Thyroid gland (tissue), 4 donors: Measurements from ENCODE around the gene RFTN1. TPM values are rescaled to one million over a fixed set of nuclear protein-coding genes. Genes with fewer than 3 reads are reported as not detected.

Experiments used
- DNase-seq, 2 donors: peaks; one replicate each; pipeline ENCODE4 v3.0.0-alpha.2; 2019
- H3K27ac ChIP-seq, 3 donors: fragments of 200-600 bp; sonication (generic); 1 replicate in 2 of 3; 2 replicates in 1 of 3; pipeline ENCODE4 v1.5.1; 2016 to 2019; ENCODE audit warnings: mild to moderate bottlenecking in 1 of 3, moderate library complexity in 1 of 3
- H3K27me3 ChIP-seq: fragments of 200-600 bp; sonication (generic); one replicate; pipeline ENCODE4 v1.5.1; 2019
- H3K36me3 ChIP-seq, 2 donors: fragments of 200-600 bp; sonication (generic); one replicate each; pipeline ENCODE4 v1.5.1; 2016 to 2019
- H3K4me1 ChIP-seq, 2 donors: fragments of 200-600 bp; sonication (generic); one replicate each; pipeline ENCODE4 v1.5.1; 2017 to 2019
- H3K4me3 ChIP-seq, 3 donors: fragments of 200-600 bp; sonication (generic); replicated peaks in 1 of 3; 1 replicate in 2 of 3; 2 replicates in 1 of 3; pipeline ENCODE4 v1.5.1; 2016; ENCODE audit warnings: mild to moderate bottlenecking in 1 of 3
- H3K9me3 ChIP-seq: fragments of 200-600 bp; sonication (generic); one replicate; pipeline ENCODE4 v1.5.1; 2017
- POLR2A ChIP-seq, 2 donors: fragments of 450-650 bp; IDR thresholded peaks; one replicate each; pipeline ENCODE4 v1.6.1; 2017; ENCODE audit warnings: antibody characterized with exemption in 2 of 2, mild to moderate bottlenecking in 2 of 2, moderate library complexity in 1 of 2
- WGBS, 2 donors: methylation state at CpG; one replicate each; pipeline ENCODE4 v1.1.5; 2017; 5-methylcytosine and 5-hydroxymethylcytosine counted together
- intact Hi-C: fragments of 100-400 bp; cut with DNase I; formaldehyde crosslinking; loops from one replicate; pipeline ENCODE4 v1.15.1; 2023
- total RNA-seq, 4 donors: library from RNA; depleted of rRNA; stranded (reverse); fragments of >200 nt; gene quantifications; one replicate each; pipeline ENCODE4 v1.2.3, GENCODE V29; 2016
- TF ChIP-seq, protein P1 (sequence below), 6 experiments: fragments of 200-600 bp in 3 of 6; fragments of 450-650 bp in 3 of 6; sonication (generic) in 3 of 6; IDR thresholded peaks; one replicate each; pipeline ENCODE4 v1.5.1; 2016 to 2019; ENCODE audit warnings: antibody characterized with exemption in 6 of 6, mild to moderate bottlenecking in 2 of 6, inconsistent platforms in 1 of 6, moderate library complexity in 1 of 6

RFTN1 gene
- total RNA-seq, 4 donors from 2014 or later: 110 to 239 (median 153) TPM

DNA sequence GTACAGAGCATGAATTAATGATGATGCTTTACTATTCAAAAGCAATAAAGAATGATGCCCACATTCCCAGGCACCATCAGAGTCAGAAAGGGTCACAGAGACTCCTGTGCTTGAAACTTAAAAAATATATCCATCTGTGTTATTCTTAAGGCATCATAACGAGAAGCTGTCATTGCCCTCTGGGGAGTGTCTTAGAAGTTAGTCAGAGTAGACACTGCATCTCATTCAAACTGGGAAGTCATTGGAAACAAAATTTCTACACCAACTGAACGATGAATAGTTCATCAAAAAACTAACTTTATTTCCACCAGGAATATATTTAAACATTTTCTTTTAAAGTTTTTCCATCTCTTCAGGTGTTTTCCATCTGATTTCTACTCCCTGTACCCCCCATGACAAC is 122.9 kb downstream of the RFTN1 start:
- Histone ChIP-seq H3K36me3 (no peaks in the 10 kb centered on the region), H3K4me1 (peaks cover 3 to 19% of the 10 kb centered on the region in 2 donors), H3K27ac (no peak overlapping the region), H3K27me3 (no peaks in the 10 kb centered on the region), H3K4me3 (no peak overlapping the region), H3K9me3 (no peaks in the 10 kb centered on the region)
- WGBS, 2 donors: 82 to 83% methylated on average over 2 of the region's 2 CpGs
- DNase-seq: no peak
- intact Hi-C loops: no loop called here
- TF ChIP-seq, protein P1, sequence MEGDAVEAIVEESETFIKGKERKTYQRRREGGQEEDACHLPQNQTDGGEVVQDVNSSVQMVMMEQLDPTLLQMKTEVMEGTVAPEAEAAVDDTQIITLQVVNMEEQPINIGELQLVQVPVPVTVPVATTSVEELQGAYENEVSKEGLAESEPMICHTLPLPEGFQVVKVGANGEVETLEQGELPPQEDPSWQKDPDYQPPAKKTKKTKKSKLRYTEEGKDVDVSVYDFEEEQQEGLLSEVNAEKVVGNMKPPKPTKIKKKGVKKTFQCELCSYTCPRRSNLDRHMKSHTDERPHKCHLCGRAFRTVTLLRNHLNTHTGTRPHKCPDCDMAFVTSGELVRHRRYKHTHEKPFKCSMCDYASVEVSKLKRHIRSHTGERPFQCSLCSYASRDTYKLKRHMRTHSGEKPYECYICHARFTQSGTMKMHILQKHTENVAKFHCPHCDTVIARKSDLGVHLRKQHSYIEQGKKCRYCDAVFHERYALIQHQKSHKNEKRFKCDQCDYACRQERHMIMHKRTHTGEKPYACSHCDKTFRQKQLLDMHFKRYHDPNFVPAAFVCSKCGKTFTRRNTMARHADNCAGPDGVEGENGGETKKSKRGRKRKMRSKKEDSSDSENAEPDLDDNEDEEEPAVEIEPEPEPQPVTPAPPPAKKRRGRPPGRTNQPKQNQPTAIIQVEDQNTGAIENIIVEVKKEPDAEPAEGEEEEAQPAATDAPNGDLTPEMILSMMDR (IDR thresholded peaks at IDR 0.05): no peak
- no peak for TF ChIP-seq POLR2A (IDR thresholded peaks at IDR 0.05)

DNA sequence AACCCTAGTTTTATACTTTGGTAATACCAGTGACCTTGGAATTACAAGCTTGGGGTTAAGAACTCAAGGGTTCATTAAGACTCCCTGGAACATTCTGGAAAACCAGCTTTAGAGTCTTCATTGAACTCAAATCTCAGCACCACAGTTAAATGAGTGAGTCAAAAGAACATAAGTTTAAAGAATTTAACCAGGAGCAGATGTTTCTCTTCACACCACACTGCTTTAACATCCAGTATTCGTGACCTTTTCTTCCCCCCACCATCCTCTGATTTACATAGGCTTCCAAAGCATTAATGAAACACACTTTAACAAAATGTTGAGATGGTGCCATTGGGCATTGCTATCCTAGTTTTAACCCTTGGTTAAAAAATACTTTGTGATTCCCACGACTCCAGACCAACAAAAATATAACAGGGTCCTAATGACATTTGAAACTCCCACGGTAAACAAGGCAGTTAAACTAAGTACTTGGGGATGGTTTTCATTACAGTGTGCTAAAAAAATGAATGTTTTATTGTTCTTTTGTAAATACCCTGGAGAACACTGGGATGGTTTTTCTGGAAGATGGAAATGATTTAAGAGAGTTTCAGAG is 124.6 kb downstream of the RFTN1 start:
- H3K9me3 ChIP-seq: no peaks in the 10 kb centered on the region
- H3K36me3 ChIP-seq: no peaks in the 10 kb centered on the region
- 80 to 83% methylated on average over 3 of the region's 3 CpGs for WGBS, 2 donors
- no peak for TF ChIP-seq POLR2A (IDR thresholded peaks at IDR 0.05)
- TF ChIP-seq, protein P1 (IDR thresholded peaks at IDR 0.05): no peak
- no peaks in the 10 kb centered on the region for H3K27me3 ChIP-seq
- no peak for DNase-seq
- intact Hi-C loops: no loop called here
- no peak overlapping the region for H3K4me3 ChIP-seq
- H3K27ac ChIP-seq: no peak overlapping the region
- H3K4me1 ChIP-seq: peaks cover 3 to 10% of the 10 kb centered on the region in 2 donors

DNA sequence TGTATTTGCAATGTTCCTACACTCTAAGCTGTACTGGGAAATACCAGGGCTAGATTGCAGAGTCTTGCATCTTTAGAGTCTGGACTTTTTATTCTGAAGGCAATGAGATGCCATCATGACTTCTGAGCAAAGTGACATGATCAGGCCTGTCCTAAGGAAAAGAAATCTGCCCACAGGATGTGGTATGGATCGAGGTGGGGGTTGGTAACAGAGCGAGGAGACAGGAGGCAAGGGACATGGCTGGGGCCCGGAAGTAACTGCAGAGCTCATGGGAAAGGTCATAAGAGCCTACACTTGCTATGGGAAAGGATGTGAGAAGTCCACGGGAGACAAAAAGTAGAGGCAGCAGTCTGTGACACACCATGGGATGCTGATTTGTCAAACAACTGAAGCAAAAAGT is 126.9 kb downstream of the RFTN1 start:
- Histone ChIP-seq H3K4me1 (peaks cover 3 to 10% of the 10 kb centered on the region in 2 donors), H3K27ac (no peak overlapping the region)
- TF ChIP-seq, protein P1 (IDR thresholded peaks at IDR 0.05): no peak
- no peak for TF ChIP-seq POLR2A (IDR thresholded peaks at IDR 0.05)

DNA sequence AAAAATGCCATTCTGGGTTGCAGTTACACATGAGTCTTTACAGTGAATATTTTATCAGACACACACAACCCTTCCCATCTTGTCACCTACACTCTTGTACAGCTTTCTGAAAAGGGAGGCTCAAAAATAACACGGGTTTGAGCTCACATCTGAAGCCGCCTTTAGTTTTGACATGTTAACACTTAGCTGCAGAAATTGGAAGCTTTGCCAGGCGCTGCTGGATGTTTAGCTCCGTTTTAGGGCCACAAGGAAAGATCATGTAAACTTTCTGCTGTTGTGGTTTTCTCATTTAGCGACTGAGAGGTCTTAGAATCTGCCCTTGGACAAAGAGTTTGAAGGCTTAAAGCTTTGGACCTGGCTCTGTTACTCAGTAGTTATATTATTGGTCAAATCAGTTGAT is 128.3 kb downstream of the RFTN1 start:
- WGBS, 2 donors: 85 to 86% methylated on average over 5 of the region's 5 CpGs

More for the DNA sequence above, 126.9 kb downstream of the RFTN1 start:
- 86 to 88% methylated on average over 4 of the region's 4 CpGs for WGBS, 2 donors
- DNase-seq: no peak
- Histone ChIP-seq H3K36me3 (no peaks in the 10 kb centered on the region), H3K27me3 (no peaks in the 10 kb centered on the region), H3K4me3 (no peak overlapping the region), H3K9me3 (no peaks in the 10 kb centered on the region)
- intact Hi-C loops: no loop called here

DNA sequence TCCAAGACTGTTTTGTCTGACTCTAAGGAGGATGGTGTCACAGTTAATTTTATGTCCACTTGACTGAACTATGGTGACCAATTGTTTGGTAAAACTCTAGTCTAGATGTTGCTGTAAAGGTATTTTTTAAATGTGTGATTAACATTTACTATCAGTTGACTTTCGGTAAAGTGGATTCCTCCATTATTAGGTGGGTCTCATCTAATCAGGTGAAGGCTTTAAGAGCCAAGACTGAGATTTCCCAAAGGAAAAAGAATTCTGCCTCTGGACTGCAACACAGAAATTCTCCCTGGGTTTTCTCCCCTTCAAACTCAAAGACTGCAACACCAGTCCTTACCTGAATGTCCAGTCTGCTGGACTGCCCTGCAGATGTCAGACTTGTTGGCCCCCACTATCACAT is 129.6 kb downstream of the RFTN1 start:
- H3K4me1 ChIP-seq: peaks cover 3 to 6% of the 10 kb centered on the region in 2 donors
- H3K27ac ChIP-seq: no peak overlapping the region
- 96 to 100% methylated on average over 1 of the region's 1 CpG for WGBS, 2 donors
- H3K36me3 ChIP-seq: no peaks in the 10 kb centered on the region
- no peak for DNase-seq
- H3K4me3 ChIP-seq: no peak overlapping the region
- no peak for TF ChIP-seq POLR2A (IDR thresholded peaks at IDR 0.05)
- TF ChIP-seq, protein P1 (IDR thresholded peaks at IDR 0.05): no peak
- H3K9me3 ChIP-seq: no peaks in the 10 kb centered on the region
- no peaks in the 10 kb centered on the region for H3K27me3 ChIP-seq
- intact Hi-C loops: no loop called here

More for the DNA sequence above, 128.3 kb downstream of the RFTN1 start:
- Histone ChIP-seq H3K9me3 (no peaks in the 10 kb centered on the region), H3K36me3 (no peaks in the 10 kb centered on the region), H3K4me1 (peaks cover 3 to 6% of the 10 kb centered on the region in 2 donors), H3K27me3 (no peaks in the 10 kb centered on the region), H3K27ac (no peak overlapping the region), H3K4me3 (no peak overlapping the region)
- no peak for DNase-seq
- TF ChIP-seq, protein P1 (IDR thresholded peaks at IDR 0.05): no peak
- TF ChIP-seq POLR2A (IDR thresholded peaks at IDR 0.05): no peak
- intact Hi-C loops: no loop called here
